K562 (cell line): Measurements from ENCODE around the gene WFIKKN2. TPM values are rescaled to one million over a fixed set of nuclear protein-coding genes. Genes with fewer than 3 reads are reported as not detected.
A peak's percentile ranks its signal among the peaks of the same experiment; 100 is the strongest.

Experiments used
- ATAC-seq: fragments of 200-7000 bp; cut with Tn5 transposase; 3 replicates; pipeline ENCODE4 v1.9.1; 2020; ENCODE audit warnings: moderate library complexity
- BruUV-seq: library from RNA; stranded (reverse); fragments of 400-500 nt; replicated peaks from 2 replicates; lab custom pipeline; 2021; lab: Mats Ljungman, UMichigan
- CTCF ChIA-PET: fragments of 300-600 bp; formaldehyde crosslinking; extraction: SDS; loops from one replicate; lab custom pipeline; 2021; ENCODE audit warnings: low intra/inter-chr PET ratio; lab: Yijun Ruan, JAX
- POLR2A ChIA-PET: fragments of 300-600, 350-650 bp; sonication (Branson Sonifier 250); formaldehyde crosslinking; extraction: SDS; loops from one replicate; lab custom pipeline; 2021; ENCODE audit warnings: antibody characterized with exemption, inconsistent platforms; lab: Yijun Ruan, JAX
- DNase-seq, 4 experiments: peaks; one replicate each; pipeline versions ENCODE4 v3.0.0 to v3.0.0-alpha.2; 2011 to 2018; ENCODE audit warnings: low spot score in 3 of 4, mixed read lengths in 3 of 4; ENCODE audit errors: extremely low read depth in 1 of 4
- FAIRE-seq: peaks from 2 replicates; lab custom pipeline; 2011; peaks lifted over from hg19 to GRCh38; lab: Jason Lieb, UNC
- H2AFZ ChIP-seq: 2 replicates; pipeline ENCODE4 v1.6.0; 2011; ENCODE audit warnings: low read depth, low read length, control low read depth, inconsistent platforms
- H3K27ac ChIP-seq: fragments of 200-600 bp; 3 replicates; pipeline ENCODE4 v1.8.0; 2011; ENCODE audit warnings: low read depth, mild to moderate bottlenecking, control low read depth, inconsistent platforms, low read length, moderate library complexity, mixed read lengths; ENCODE audit errors: extremely low read depth
- H3K27me3 ChIP-seq, 2 experiments: fragments of 300-600 bp in 1 of 2; 2 replicates in 1 of 2; 3 replicates in 1 of 2; pipeline versions ENCODE4 v1.6.0 to v1.8.0; 2011; ENCODE audit warnings: inconsistent platforms in 2 of 2, low read length in 2 of 2, mild to moderate bottlenecking in 1 of 2, mixed read lengths in 1 of 2, moderate library complexity in 1 of 2; ENCODE audit not compliant: control insufficient read depth in 2 of 2, insufficient read depth in 2 of 2
- H3K36me3 ChIP-seq: fragments of 300-600 bp; 3 replicates; pipeline ENCODE4 v1.8.0; 2011; ENCODE audit warnings: mild to moderate bottlenecking, low read length, inconsistent platforms; ENCODE audit not compliant: control insufficient read depth, insufficient read depth
- H3K4me1 ChIP-seq, 2 experiments: fragments of 200-600 bp in 1 of 2; replicated peaks in 1 of 2; 2 replicates in 1 of 2; 3 replicates in 1 of 2; pipeline versions ENCODE4 v1.5.1 to v1.8.0; 2011; ENCODE audit warnings: inconsistent platforms in 2 of 2, low read length in 2 of 2, mild to moderate bottlenecking in 1 of 2, mixed read lengths in 1 of 2, moderate library complexity in 1 of 2; ENCODE audit not compliant: control insufficient read depth in 2 of 2, insufficient read depth in 2 of 2
- H3K4me2 ChIP-seq: 2 replicates; pipeline ENCODE4 v1.6.1; 2011; ENCODE audit warnings: low read length, control low read depth, inconsistent platforms, mixed read lengths; ENCODE audit not compliant: insufficient read depth
- H3K4me3 ChIP-seq: fragments of 200-600 bp; sonication (generic), shearing (Covaris generic); 2 replicates; pipeline ENCODE4 v1.5.1; 2016; ENCODE audit warnings: control low read depth, inconsistent platforms
- H3K79me2 ChIP-seq: fragments of 200-600 bp; 3 replicates; pipeline ENCODE4 v1.8.0; 2011; ENCODE audit warnings: low read length, inconsistent platforms; ENCODE audit not compliant: control insufficient read depth, insufficient read depth
- H3K9ac ChIP-seq, 2 experiments: 2 replicates each; pipeline versions ENCODE4 v1.6.0 to v1.6.1; 2011; ENCODE audit warnings: low read depth in 2 of 2, low read length in 2 of 2, control low read depth in 1 of 2, inconsistent platforms in 1 of 2, mild to moderate bottlenecking in 1 of 2, mixed read lengths in 1 of 2; ENCODE audit not compliant: insufficient read depth in 1 of 2
- H3K9me1 ChIP-seq: one replicate; pipeline ENCODE4 v1.6.0; 2011; ENCODE audit warnings: inconsistent platforms, mild to moderate bottlenecking, low read length, moderate library complexity; ENCODE audit not compliant: control insufficient read depth, insufficient read depth
- H3K9me3 ChIP-seq: replicated peaks from 2 replicates; pipeline ENCODE4 v1.5.1; 2011; ENCODE audit warnings: low read depth, low read length, inconsistent platforms; ENCODE audit not compliant: control insufficient read depth, insufficient read depth
- H4K20me1 ChIP-seq: replicated peaks from 2 replicates; pipeline ENCODE4 v1.6.1; 2011; ENCODE audit warnings: low read length, inconsistent platforms, mixed read lengths; ENCODE audit not compliant: control insufficient read depth, insufficient read depth
- CEBPB ChIP-seq: fragments of 450-650 bp; IDR thresholded peaks from 2 replicates; pipeline ENCODE4 v1.6.1; 2016; ENCODE audit warnings: missing genetic modification characterization, missing compliant biosample characterization
- EP400 ChIP-seq: fragments of 450-650 bp; IDR thresholded peaks from 2 replicates; pipeline ENCODE4 v1.6.1; 2017; ENCODE audit warnings: antibody characterized with exemption, mild to moderate bottlenecking, moderate library complexity
- ETV1 ChIP-seq: fragments of 450-650 bp; conservative IDR thresholded peaks from 2 replicates; pipeline ENCODE4 v1.6.1; 2016; ENCODE audit warnings: missing genetic modification characterization, control low read depth, low read depth, missing compliant biosample characterization
- FIP1L1 ChIP-seq: fragments of 200-400 bp; formaldehyde crosslinking; IDR thresholded peaks from 2 replicates; pipeline ENCODE4 v1.6.1; 2018; ENCODE audit warnings: mild to moderate bottlenecking, low read depth, low read length; ENCODE audit not compliant: poor library complexity, severe bottlenecking
- HCFC1 ChIP-seq: IDR thresholded peaks from 2 replicates; pipeline ENCODE4 v1.6.1; 2012; ENCODE audit warnings: low read depth, low read length, improper control_type of control experiment
- MTA2 ChIP-seq: fragments of 450-650 bp; IDR thresholded peaks from 2 replicates; pipeline ENCODE4 v1.6.1; 2016; ENCODE audit warnings: low read depth
- SOX6 ChIP-seq: fragments of 450-650 bp; IDR thresholded peaks from 2 replicates; pipeline ENCODE4 v1.6.1; 2014; ENCODE audit warnings: mild to moderate bottlenecking
- TSC22D4 ChIP-seq: fragments of 450-650 bp; IDR thresholded peaks from 2 replicates; pipeline ENCODE4 v1.6.1; 2016; ENCODE audit warnings: missing genetic modification characterization, missing biosample characterization, control low read depth
- WHSC1 ChIP-seq: IDR thresholded peaks from one replicate; pipeline ENCODE4 v1.6.1; 2012; ENCODE audit warnings: low read length, control low read depth, inconsistent platforms
- ZC3H11A ChIP-seq: IDR thresholded peaks from 2 replicates; pipeline ENCODE4 v1.6.1; 2012; ENCODE audit warnings: low read depth, low read length, improper control_type of control experiment
- ZNF316 ChIP-seq: fragments of 450-650 bp; IDR thresholded peaks from 2 replicates; pipeline ENCODE4 v1.6.1; 2016
- ZNF324 ChIP-seq: fragments of 250-450 bp; sonication (Bioruptor Pico); IDR thresholded peaks from 2 replicates; pipeline ENCODE4 v1.4.0; 2020; ENCODE audit warnings: mild to moderate bottlenecking
- WGBS: fragments of 100-300 bp; shearing (Covaris generic); methylation state at CpG from one replicate; pipeline ENCODE4 v1.1.6; 2016; ENCODE audit warnings: low coverage, mixed read lengths; ENCODE audit not compliant: insufficient coverage; ENCODE audit errors: missing lambda C conversion rate; 5-methylcytosine and 5-hydroxymethylcytosine counted together
- in situ Hi-C: fragments of 300-500 bp; cut with MboI; formaldehyde crosslinking; loops from 4 replicates; pipeline ENCODE4 v1.15.0; 2018; ENCODE audit warnings: inconsistent platforms, mixed read lengths
- intact Hi-C: fragments of 100-400 bp; cut with micrococcal nuclease; formaldehyde crosslinking; loops from 2 replicates; pipeline ENCODE4 v1.14.2; 2022
- polyA plus RNA-seq, 8 experiments: library from polyadenylated mRNA; depleted of rRNA in 4 of 8; stranded (reverse) in 5 of 8; unstranded in 3 of 8; fragments of >200 nt; fragmentation: Nextera tagmentation in 2 of 8; fragmentation: Illumina TruSeq in 1 of 8; extraction: Ambion mirVana in 2 of 8; extraction: Trizol in 1 of 8; gene quantifications; 2 replicates each; pipeline versions ENCODE4 v1.2.1 to v1.2.3, GENCODE V29; 2011 to 2014; ENCODE audit warnings: inconsistent platforms in 1 of 8, missing spikeins in 1 of 8
- total RNA-seq, 7 experiments: library from RNA; depleted of rRNA in 6 of 7; stranded (reverse); fragments of >200 nt in 6 of 7; fragmentation: Illumina TruSeq in 2 of 7; extraction: Trizol in 2 of 7; gene quantifications; 2 replicates each; pipeline versions ENCODE4 v1.2.1 to v1.2.3, GENCODE V29; 2011 to 2021; ENCODE audit warnings: low replicate concordance in 1 of 7
- TF ChIP-seq, protein P1 (sequence below): fragments of 250-450 bp; sonication (Bioruptor Pico); IDR thresholded peaks from 2 replicates; pipeline ENCODE4 v1.5.0; 2022; ENCODE audit warnings: mild to moderate bottlenecking
- TF ChIP-seq, protein P2 (sequence below): fragments of 450-650 bp; IDR thresholded peaks from 2 replicates; pipeline ENCODE4 v1.7.0; 2016; ENCODE audit warnings: borderline replicate concordance

Gene WFIKKN2
- total and polyA plus RNA-seq, 9 of the 15 experiments (the other 6 are each of a cell fraction or from before 2014, with no cell fraction given) = 0.07 TPM; not detected in 8

DNA sequence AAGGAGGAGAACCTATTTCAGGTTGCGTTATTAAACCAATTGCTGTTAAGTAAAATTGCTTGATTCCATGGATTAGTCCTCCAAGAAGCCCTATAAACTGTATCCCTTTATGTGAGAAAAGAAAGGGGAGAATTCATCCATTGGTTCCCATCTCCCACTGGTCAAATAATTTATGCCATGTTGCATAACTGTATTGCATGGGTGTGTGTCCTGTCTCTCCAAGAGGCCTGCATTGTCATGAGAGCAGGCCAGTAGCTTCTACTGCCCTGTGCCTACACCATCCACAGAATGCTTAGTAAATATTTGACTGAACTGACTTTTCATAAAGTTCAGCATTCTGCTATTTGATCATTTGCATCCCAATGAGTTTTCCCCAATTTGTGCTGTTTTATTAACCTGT is 42.5 kb downstream of the WFIKKN2 start:
- intact Hi-C loops (no loop called here), in situ Hi-C loops (no loop called here)
- Histone ChIP-seq H3K9me3 (peaks cover 3% of the 10 kb centered on the region), H3K27ac (no peak overlapping the region), H2AFZ (no peak overlapping the region), H3K27me3 (no peaks in the 10 kb centered on the region), H3K36me3 (no peaks in the 10 kb centered on the region), H3K4me2 (no peak overlapping the region), H3K9ac (no peak overlapping the region), H3K9me1 (no peaks in the 10 kb centered on the region), H3K4me3 (no peak overlapping the region), H3K4me1 (no peaks in the 10 kb centered on the region; a peak in 1 of 5 replicates), H4K20me1 (no peaks in the 10 kb centered on the region), H3K79me2 (no peaks in the 10 kb centered on the region)
- POLR2A ChIA-PET = interaction anchor here (0.6 to 2.5 kb wide), 2 partner anchors 11 to 71 kb away, joined by 3 to 17 read pairs; partner anchors contain the start of gene TOB1
- ATAC-seq (no peak), DNase-seq (no peak), FAIRE-seq (no peak)
- BruUV-seq = no TSS peak
- 67% methylated on average over 1 of the region's 1 CpG for WGBS
- CTCF ChIA-PET = no interaction called here
- TF ChIP-seq TSC22D4 (tag) (no peak), CEBPB (tag) (0 out of 2 replicates have a peak, but pooled peaks have one; percentile 19), ZNF316 (no peak)

DNA sequence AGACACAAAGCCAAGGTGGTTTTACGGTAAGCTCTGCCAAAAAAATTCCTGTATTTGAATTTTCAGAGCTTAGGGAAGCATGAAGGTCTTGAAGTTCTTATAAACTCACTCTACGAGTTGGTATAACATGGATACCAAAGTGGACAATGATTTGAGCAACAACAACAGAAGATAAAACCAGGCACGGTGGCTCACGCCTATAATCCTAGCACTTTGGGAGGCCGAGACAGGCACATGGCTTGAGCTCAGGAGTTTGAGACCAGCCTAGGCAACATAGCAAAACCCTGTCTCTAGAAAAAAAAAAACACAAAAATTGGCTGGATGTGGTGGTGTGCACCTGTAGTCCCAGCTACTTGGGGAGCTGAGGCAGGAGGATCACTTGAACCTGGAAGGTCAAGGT is 43.7 kb downstream of the WFIKKN2 start:
- Histone ChIP-seq H2AFZ (no peak overlapping the region), H3K27me3 (no peaks in the 10 kb centered on the region), H3K9me3 (peaks cover 3% of the 10 kb centered on the region), H3K27ac (no peak overlapping the region), H3K79me2 (no peaks in the 10 kb centered on the region), H3K4me2 (no peak overlapping the region), H3K9me1 (no peaks in the 10 kb centered on the region), H3K4me1 (peaks cover 4 to 7% of the 10 kb centered on the region in 2 experiments; a peak in 3 of 5 replicates), H3K9ac (no peak overlapping the region), H4K20me1 (no peaks in the 10 kb centered on the region), H3K36me3 (no peaks in the 10 kb centered on the region), H3K4me3 (no peak overlapping the region)
- POLR2A ChIA-PET = interaction anchor here (2.5 kb wide), 1 partner anchor 13 kb away, joined by 17 read pairs; the partner anchor contains the start of gene TOB1
- no peak for FAIRE-seq
- DNase-seq = no peak
- in situ Hi-C loops = no loop called here
- 57% methylated on average over 5 of the region's 5 CpGs for WGBS
- CTCF ChIA-PET = no interaction called here
- intact Hi-C loops = no loop called here
- no TSS peak for BruUV-seq
- no peak for ATAC-seq
- TF ChIP-seq ZNF324 (CRISPR knock-in tag) (no peak), FIP1L1 (no peak), HCFC1 (no peak), ETV1 (no peak), ZC3H11A (no peak), WHSC1 (no peak), EP400 (no peak), SOX6 (no peak), MTA2 (no peak)
- TF ChIP-seq, protein P1, sequence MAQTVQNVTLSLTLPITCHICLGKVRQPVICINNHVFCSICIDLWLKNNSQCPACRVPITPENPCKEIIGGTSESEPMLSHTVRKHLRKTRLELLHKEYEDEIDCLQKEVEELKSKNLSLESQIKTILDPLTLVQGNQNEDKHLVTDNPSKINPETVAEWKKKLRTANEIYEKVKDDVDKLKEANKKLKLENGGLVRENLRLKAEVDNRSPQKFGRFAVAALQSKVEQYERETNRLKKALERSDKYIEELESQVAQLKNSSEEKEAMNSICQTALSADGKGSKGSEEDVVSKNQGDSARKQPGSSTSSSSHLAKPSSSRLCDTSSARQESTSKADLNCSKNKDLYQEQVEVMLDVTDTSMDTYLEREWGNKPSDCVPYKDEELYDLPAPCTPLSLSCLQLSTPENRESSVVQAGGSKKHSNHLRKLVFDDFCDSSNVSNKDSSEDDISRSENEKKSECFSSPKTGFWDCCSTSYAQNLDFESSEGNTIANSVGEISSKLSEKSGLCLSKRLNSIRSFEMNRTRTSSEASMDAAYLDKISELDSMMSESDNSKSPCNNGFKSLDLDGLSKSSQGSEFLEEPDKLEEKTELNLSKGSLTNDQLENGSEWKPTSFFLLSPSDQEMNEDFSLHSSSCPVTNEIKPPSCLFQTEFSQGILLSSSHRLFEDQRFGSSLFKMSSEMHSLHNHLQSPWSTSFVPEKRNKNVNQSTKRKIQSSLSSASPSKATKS = no peak
- TF ChIP-seq, protein P2, sequence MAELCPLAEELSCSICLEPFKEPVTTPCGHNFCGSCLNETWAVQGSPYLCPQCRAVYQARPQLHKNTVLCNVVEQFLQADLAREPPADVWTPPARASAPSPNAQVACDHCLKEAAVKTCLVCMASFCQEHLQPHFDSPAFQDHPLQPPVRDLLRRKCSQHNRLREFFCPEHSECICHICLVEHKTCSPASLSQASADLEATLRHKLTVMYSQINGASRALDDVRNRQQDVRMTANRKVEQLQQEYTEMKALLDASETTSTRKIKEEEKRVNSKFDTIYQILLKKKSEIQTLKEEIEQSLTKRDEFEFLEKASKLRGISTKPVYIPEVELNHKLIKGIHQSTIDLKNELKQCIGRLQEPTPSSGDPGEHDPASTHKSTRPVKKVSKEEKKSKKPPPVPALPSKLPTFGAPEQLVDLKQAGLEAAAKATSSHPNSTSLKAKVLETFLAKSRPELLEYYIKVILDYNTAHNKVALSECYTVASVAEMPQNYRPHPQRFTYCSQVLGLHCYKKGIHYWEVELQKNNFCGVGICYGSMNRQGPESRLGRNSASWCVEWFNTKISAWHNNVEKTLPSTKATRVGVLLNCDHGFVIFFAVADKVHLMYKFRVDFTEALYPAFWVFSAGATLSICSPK = no peak
